22Rv1 (cell line): ENCODE data around the gene CMTM7.

Experiments used
- ZFX ChIP-seq: fragments of 450-650 bp; IDR thresholded peaks from 2 replicates; pipeline ENCODE4 v1.6.1; 2017; ENCODE audit warnings: antibody characterized with exemption, borderline replicate concordance
- TF ChIP-seq, protein P1 (sequence below): fragments of 450-650 bp; IDR thresholded peaks from 2 replicates; pipeline ENCODE4 v1.5.1; 2017; ENCODE audit warnings: mild to moderate bottlenecking

DNA sequence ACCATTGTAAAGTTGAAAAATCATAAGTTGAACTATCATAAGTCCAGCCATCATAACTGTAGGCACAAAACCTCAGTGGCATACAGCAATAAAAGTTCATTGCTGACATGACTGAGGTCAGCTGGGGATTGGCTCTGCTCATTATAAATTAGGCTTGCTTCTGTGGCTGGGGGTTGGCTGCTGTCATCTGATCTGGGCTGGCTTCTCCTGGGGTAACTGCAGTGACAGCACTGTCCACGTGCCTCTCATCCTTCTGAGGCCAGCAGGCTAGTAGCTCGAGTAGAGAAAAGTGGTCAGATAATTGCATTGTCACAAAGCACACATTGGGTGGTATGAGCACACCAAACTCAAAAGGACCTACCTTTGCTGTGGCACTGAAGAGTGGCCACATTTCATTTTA lies 31.3 kb downstream of the CMTM7 start:
- TF ChIP-seq, protein P1, sequence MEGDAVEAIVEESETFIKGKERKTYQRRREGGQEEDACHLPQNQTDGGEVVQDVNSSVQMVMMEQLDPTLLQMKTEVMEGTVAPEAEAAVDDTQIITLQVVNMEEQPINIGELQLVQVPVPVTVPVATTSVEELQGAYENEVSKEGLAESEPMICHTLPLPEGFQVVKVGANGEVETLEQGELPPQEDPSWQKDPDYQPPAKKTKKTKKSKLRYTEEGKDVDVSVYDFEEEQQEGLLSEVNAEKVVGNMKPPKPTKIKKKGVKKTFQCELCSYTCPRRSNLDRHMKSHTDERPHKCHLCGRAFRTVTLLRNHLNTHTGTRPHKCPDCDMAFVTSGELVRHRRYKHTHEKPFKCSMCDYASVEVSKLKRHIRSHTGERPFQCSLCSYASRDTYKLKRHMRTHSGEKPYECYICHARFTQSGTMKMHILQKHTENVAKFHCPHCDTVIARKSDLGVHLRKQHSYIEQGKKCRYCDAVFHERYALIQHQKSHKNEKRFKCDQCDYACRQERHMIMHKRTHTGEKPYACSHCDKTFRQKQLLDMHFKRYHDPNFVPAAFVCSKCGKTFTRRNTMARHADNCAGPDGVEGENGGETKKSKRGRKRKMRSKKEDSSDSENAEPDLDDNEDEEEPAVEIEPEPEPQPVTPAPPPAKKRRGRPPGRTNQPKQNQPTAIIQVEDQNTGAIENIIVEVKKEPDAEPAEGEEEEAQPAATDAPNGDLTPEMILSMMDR: no peak
- TF ChIP-seq ZFX: no peak
